ENCODE results near the gene NAV2.

NAV2 gene

GRCh38 chr11:19725379-19726079, 12.9 kb downstream of the NAV2 start:
- no peak overlapping the region for H3K4me3 ChIP-seq (ENCODE audit: low read depth, low read length)
- TF ChIP-seq, protein P1, sequence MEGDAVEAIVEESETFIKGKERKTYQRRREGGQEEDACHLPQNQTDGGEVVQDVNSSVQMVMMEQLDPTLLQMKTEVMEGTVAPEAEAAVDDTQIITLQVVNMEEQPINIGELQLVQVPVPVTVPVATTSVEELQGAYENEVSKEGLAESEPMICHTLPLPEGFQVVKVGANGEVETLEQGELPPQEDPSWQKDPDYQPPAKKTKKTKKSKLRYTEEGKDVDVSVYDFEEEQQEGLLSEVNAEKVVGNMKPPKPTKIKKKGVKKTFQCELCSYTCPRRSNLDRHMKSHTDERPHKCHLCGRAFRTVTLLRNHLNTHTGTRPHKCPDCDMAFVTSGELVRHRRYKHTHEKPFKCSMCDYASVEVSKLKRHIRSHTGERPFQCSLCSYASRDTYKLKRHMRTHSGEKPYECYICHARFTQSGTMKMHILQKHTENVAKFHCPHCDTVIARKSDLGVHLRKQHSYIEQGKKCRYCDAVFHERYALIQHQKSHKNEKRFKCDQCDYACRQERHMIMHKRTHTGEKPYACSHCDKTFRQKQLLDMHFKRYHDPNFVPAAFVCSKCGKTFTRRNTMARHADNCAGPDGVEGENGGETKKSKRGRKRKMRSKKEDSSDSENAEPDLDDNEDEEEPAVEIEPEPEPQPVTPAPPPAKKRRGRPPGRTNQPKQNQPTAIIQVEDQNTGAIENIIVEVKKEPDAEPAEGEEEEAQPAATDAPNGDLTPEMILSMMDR (IDR thresholded peaks at IDR 0.05; ENCODE audit: low read depth, low read length, missing control alignments): no peak
- no peak for DNase-seq (ENCODE audit: low read depth)

DNA sequence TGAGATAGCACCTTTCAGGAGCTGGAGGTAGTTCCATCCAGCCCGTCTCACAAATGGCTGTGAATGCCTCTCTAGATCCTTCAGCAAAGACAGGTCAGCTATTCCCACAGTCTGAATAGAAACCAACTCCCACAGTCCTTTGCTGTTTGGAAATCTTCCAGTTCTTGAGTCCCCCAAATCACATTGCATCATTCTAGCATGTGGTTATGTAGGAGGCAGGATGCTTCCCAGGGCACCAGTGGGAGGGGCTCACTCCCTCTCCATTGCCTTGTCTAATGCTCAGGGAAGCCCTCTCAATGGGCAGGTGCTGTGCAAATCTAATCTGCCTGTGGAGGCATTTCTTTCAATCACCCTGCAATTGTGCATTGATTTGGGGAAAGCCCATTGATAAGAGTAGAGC, 14.6 kb downstream of the NAV2 start:
- no peak for DNase-seq (ENCODE audit: low read depth)
- TF ChIP-seq, protein P1 (IDR thresholded peaks at IDR 0.05; ENCODE audit: low read depth, low read length, missing control alignments): no peak

GRCh38 chr11:19728436-19728835, 15.8 kb downstream of the NAV2 start:
- TF ChIP-seq, protein P1 (IDR thresholded peaks at IDR 0.05; ENCODE audit: low read depth, low read length, missing control alignments): no peak
- no peak overlapping the region for H3K4me3 ChIP-seq (ENCODE audit: low read depth, low read length)
- DNase-seq (ENCODE audit: low read depth): no peak

More for the DNA sequence above, 14.6 kb downstream of the NAV2 start:
- H3K4me3 ChIP-seq (ENCODE audit: low read depth, low read length): no peak overlapping the region

DNA sequence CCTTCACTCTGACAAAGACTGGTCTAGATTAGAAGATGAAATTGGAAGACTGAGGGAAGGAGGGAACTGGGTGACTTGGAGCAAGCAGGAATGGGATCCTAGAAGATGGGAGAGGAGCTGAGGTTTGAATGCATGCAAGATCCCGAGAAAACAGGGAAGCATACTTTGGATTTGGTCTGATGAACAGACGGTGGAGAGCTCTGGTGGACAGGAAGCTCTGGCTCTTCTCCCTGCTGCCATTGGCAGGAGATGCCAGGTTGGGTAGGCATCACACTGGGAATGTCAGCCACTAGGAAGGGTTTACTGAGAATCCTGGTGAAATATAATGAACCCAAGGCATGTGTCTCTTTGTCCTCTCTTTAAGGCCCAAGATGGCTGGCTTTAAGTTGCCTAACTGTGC, 16.5 kb downstream of the NAV2 start:
- TF ChIP-seq, protein P1 (IDR thresholded peaks at IDR 0.05; ENCODE audit: low read depth, low read length, missing control alignments): no peak
- no peak for DNase-seq (ENCODE audit: low read depth)
- no peak overlapping the region for H3K4me3 ChIP-seq (ENCODE audit: low read depth, low read length)

GRCh38 chr11:19730373-19730772, 17.7 kb downstream of the NAV2 start:
- TF ChIP-seq, protein P1 (IDR thresholded peaks at IDR 0.05; ENCODE audit: low read depth, low read length, missing control alignments): no peak
- H3K4me3 ChIP-seq (ENCODE audit: low read depth, low read length): no peak overlapping the region
- no peak for DNase-seq (ENCODE audit: low read depth)

GRCh38 chr11:19734171-19734570, 21.5 kb downstream of the NAV2 start:
- no peak for DNase-seq (ENCODE audit: low read depth)
- TF ChIP-seq, protein P1 (IDR thresholded peaks at IDR 0.05; ENCODE audit: low read depth, low read length, missing control alignments): no peak
- H3K4me3 ChIP-seq (ENCODE audit: low read depth, low read length): no peak overlapping the region
